ENCODE measurements around the gene ELP4. TPM values are rescaled to one million over a fixed set of nuclear protein-coding genes. Genes with fewer than 3 reads are reported as not detected.

ELP4 gene
- total RNA-seq, 2 donors from 2014 or later: 21.5 to 23.0 TPM

GRCh38 chr11:31608995-31609394 is 99.4 kb downstream of the ELP4 start:
- no peak overlapping the region for H3K4me3 ChIP-seq
- H3K36me3 ChIP-seq: no peaks in the 10 kb centered on the region
- 97% methylated on average over 8 of the region's 8 CpGs for WGBS
- no peak overlapping the region for H3K27ac ChIP-seq
- no peaks in the 10 kb centered on the region for H3K27me3 ChIP-seq (replicated peaks; ENCODE audit: insufficient read depth)
- no peak for DNase-seq (ENCODE audit: low spot score)
- no peaks in the 10 kb centered on the region for H3K4me1 ChIP-seq (replicated peaks)
- no peaks in the 10 kb centered on the region for H3K9me3 ChIP-seq
- intact Hi-C loops (cut with DNase I): no loop called here
- TF ChIP-seq POLR2A (IDR thresholded peaks at IDR 0.05) (no peak), POLR2AphosphoS5 (IDR thresholded peaks at IDR 0.05) (no peak), CTCF (IDR thresholded peaks at IDR 0.05) (no peak)

- H3K4me3 ChIP-seq: no peak overlapping the region
- TF ChIP-seq CTCF (IDR thresholded peaks at IDR 0.05) (no peak), POLR2AphosphoS5 (IDR thresholded peaks at IDR 0.05) (no peak), POLR2A (IDR thresholded peaks at IDR 0.05) (no peak)
- no peaks in the 10 kb centered on the region for H3K36me3 ChIP-seq
- H3K27ac ChIP-seq: no peak overlapping the region
- H3K27me3 ChIP-seq (replicated peaks; ENCODE audit: insufficient read depth): no peaks in the 10 kb centered on the region
- intact Hi-C loops (cut with DNase I): no loop called here
- no peak for DNase-seq (ENCODE audit: low spot score)
- H3K9me3 ChIP-seq: no peaks in the 10 kb centered on the region
- no peaks in the 10 kb centered on the region for H3K4me1 ChIP-seq (replicated peaks)
Measured at GRCh38 chr11:31610544-31610943, 101.0 kb downstream of the ELP4 start.

- H3K36me3 ChIP-seq: no peaks in the 10 kb centered on the region
- DNase-seq (ENCODE audit: low spot score): no peak
Measured at GRCh38 chr11:31617246-31617645, 107.7 kb downstream of the ELP4 start.

GRCh38 chr11:31619980-31620379 is 110.4 kb downstream of the ELP4 start:
- Histone ChIP-seq H3K27ac (no peak overlapping the region), H3K4me1 (replicated peaks) (no peaks in the 10 kb centered on the region), H3K36me3 (no peaks in the 10 kb centered on the region), H3K4me3 (no peak overlapping the region), H3K27me3 (replicated peaks; ENCODE audit: insufficient read depth) (no peaks in the 10 kb centered on the region), H3K9me3 (no peaks in the 10 kb centered on the region)
- no peak for DNase-seq (ENCODE audit: low spot score)
- no peak for TF ChIP-seq CTCF (IDR thresholded peaks at IDR 0.05)
- TF ChIP-seq POLR2A (IDR thresholded peaks at IDR 0.05): no peak
- TF ChIP-seq POLR2AphosphoS5 (IDR thresholded peaks at IDR 0.05): no peak
- intact Hi-C loops (cut with DNase I): no loop called here

More at GRCh38 chr11:31617246-31617645, 107.7 kb downstream of the ELP4 start:
- TF ChIP-seq POLR2AphosphoS5 (IDR thresholded peaks at IDR 0.05) (no peak), POLR2A (IDR thresholded peaks at IDR 0.05) (no peak), CTCF (IDR thresholded peaks at IDR 0.05) (no peak)
- Histone ChIP-seq H3K27ac (no peak overlapping the region), H3K4me3 (no peak overlapping the region), H3K27me3 (replicated peaks; ENCODE audit: insufficient read depth) (no peaks in the 10 kb centered on the region), H3K4me1 (replicated peaks) (no peaks in the 10 kb centered on the region), H3K9me3 (no peaks in the 10 kb centered on the region)
- intact Hi-C loops (cut with DNase I): no loop called here

GRCh38 chr11:31620434-31620833 is 110.9 kb downstream of the ELP4 start:
- no peak for DNase-seq (ENCODE audit: low spot score)
- Histone ChIP-seq H3K9me3 (no peaks in the 10 kb centered on the region), H3K27me3 (replicated peaks; ENCODE audit: insufficient read depth) (no peaks in the 10 kb centered on the region), H3K27ac (no peak overlapping the region), H3K4me1 (replicated peaks) (no peaks in the 10 kb centered on the region), H3K4me3 (no peak overlapping the region), H3K36me3 (no peaks in the 10 kb centered on the region)
- intact Hi-C loops (cut with DNase I): no loop called here
- TF ChIP-seq POLR2A (IDR thresholded peaks at IDR 0.05): no peak
- TF ChIP-seq CTCF (IDR thresholded peaks at IDR 0.05): no peak
